H1 (cell line): ENCODE results near the gene GALNTL6. TPM values are rescaled to one million over a fixed set of nuclear protein-coding genes. Genes with fewer than 3 reads are reported as not detected.

Experiments used
- CTCF ChIA-PET: fragments of 300-600 bp; sonication (Branson Sonifier 250); formaldehyde crosslinking; loops from one replicate; lab custom pipeline; 2021; ENCODE audit not compliant: partially characterized antibody; lab: Charles Lee
- POLR2A ChIA-PET: fragments of 300-600 bp; sonication (Branson Sonifier 250); formaldehyde crosslinking; loops from one replicate; lab custom pipeline; 2021; ENCODE audit warnings: inconsistent platforms; ENCODE audit not compliant: partially characterized antibody; lab: Charles Lee
- DNase-seq, 2 experiments: peaks; one replicate each; pipeline versions ENCODE4 v3.0.0 to v3.0.0-alpha.2; 2010 to 2022; ENCODE audit warnings: low spot score in 2 of 2, low read depth in 1 of 2, mixed read lengths in 1 of 2
- FAIRE-seq: peaks from 2 replicates; lab custom pipeline; 2011; peaks lifted over from hg19 to GRCh38; lab: Jason Lieb, UNC
- H2AFZ ChIP-seq: 2 replicates; pipeline ENCODE4 v1.8.1; 2012; ENCODE audit warnings: low read length, inconsistent platforms
- H2AK5ac ChIP-seq: 2 replicates; pipeline ENCODE4 v1.6.1; 2013; ENCODE audit warnings: low read depth, low read length
- H2BK120ac ChIP-seq: replicated peaks from 2 replicates; pipeline ENCODE3; 2013; ENCODE audit warnings: low read depth, low read length, inconsistent platforms
- H2BK12ac ChIP-seq: 2 replicates; pipeline ENCODE4 v1.6.1; 2013; ENCODE audit warnings: low read depth, low read length
- H2BK15ac ChIP-seq: 2 replicates; pipeline ENCODE4 v1.6.1; 2013; ENCODE audit warnings: low read length
- H2BK20ac ChIP-seq: 2 replicates; pipeline ENCODE4 v1.6.1; 2013; ENCODE audit warnings: low read length
- H2BK5ac ChIP-seq: 2 replicates; pipeline ENCODE4 v1.6.1; 2013; ENCODE audit warnings: low read depth, low read length
- H3K14ac ChIP-seq: 2 replicates; pipeline ENCODE4 v1.6.1; 2013; ENCODE audit warnings: inconsistent platforms; ENCODE audit not compliant: insufficient read length
- H3K18ac ChIP-seq: 2 replicates; pipeline ENCODE4 v1.6.1; 2013; ENCODE audit warnings: low read length; ENCODE audit errors: extremely low read depth
- H3K23ac ChIP-seq: 2 replicates; pipeline ENCODE4 v1.6.1; 2013; ENCODE audit warnings: inconsistent platforms; ENCODE audit not compliant: insufficient read length
- H3K23me2 ChIP-seq: 2 replicates; pipeline ENCODE4 v1.6.1; 2013; ENCODE audit warnings: low read depth, low read length
- H3K27ac ChIP-seq: 2 replicates; pipeline ENCODE4 v1.6.1; 2011; ENCODE audit warnings: low read depth, low read length, inconsistent platforms
- H3K27me3 ChIP-seq, 4 experiments: replicated peaks in 1 of 4; 1 replicate in 1 of 4; 2 replicates in 3 of 4; pipeline versions ENCODE4 v1.6.1 to v1.8.1; 2011 to 2013; ENCODE audit warnings: low read length in 3 of 4, mild to moderate bottlenecking in 3 of 4, inconsistent platforms in 2 of 4, mixed read lengths in 2 of 4, moderate library complexity in 1 of 4; ENCODE audit not compliant: control insufficient read depth in 3 of 4, insufficient read depth in 3 of 4; ENCODE audit errors: extremely low read depth in 1 of 4
- H3K36me3 ChIP-seq, 4 experiments: 2 replicates each; pipeline versions ENCODE4 v1.6.1 to v1.8.1; 2011 to 2013; ENCODE audit warnings: mild to moderate bottlenecking in 4 of 4, low read length in 3 of 4, moderate library complexity in 2 of 4, control low read depth in 1 of 4, inconsistent platforms in 1 of 4; ENCODE audit not compliant: insufficient read depth in 4 of 4, control insufficient read depth in 2 of 4
- H3K4ac ChIP-seq: replicated peaks from 2 replicates; pipeline ENCODE3; 2013; ENCODE audit warnings: low read length, low read depth, mixed read lengths, inconsistent platforms; ENCODE audit not compliant: insufficient read length
- H3K4me1 ChIP-seq, 4 experiments: replicated peaks in 1 of 4; 1 replicate in 1 of 4; 2 replicates in 3 of 4; pipeline versions ENCODE4 v1.6.1 to v1.8.1; 2011 to 2013; ENCODE audit warnings: low read length in 3 of 4, inconsistent platforms in 2 of 4, mixed read lengths in 1 of 4; ENCODE audit not compliant: insufficient read depth in 4 of 4, control insufficient read depth in 3 of 4
- H3K4me2 ChIP-seq, 2 experiments: 2 replicates each; pipeline versions ENCODE4 v1.6.1 to v1.8.1; 2011 to 2013; ENCODE audit warnings: low read depth in 2 of 2, low read length in 2 of 2, control low read depth in 1 of 2, inconsistent platforms in 1 of 2, mild to moderate bottlenecking in 1 of 2; ENCODE audit not compliant: insufficient read depth in 1 of 2
- H3K4me3 ChIP-seq, 4 experiments: fragments of 200-600, 300-600 bp in 1 of 4; sonication (generic), shearing (Covaris generic), sonication (Bioruptor Twin) in 1 of 4; 2 replicates each; pipeline versions ENCODE4 v1.5.1 to v1.8.1; 2011 to 2016; ENCODE audit warnings: low read length in 4 of 4, low read depth in 3 of 4, control low read depth in 2 of 4, inconsistent platforms in 2 of 4, mild to moderate bottlenecking in 2 of 4, mixed read lengths in 1 of 4, moderate library complexity in 1 of 4; ENCODE audit not compliant: insufficient read depth in 2 of 4; ENCODE audit errors: extremely low read depth in 1 of 4
- H3K56ac ChIP-seq: replicated peaks from 2 replicates; pipeline ENCODE3; 2013; ENCODE audit warnings: low read depth, mild to moderate bottlenecking, mixed read lengths, low read length, inconsistent platforms; ENCODE audit not compliant: insufficient read length
- H3K79me1 ChIP-seq: 2 replicates; pipeline ENCODE4 v1.6.1; 2013; ENCODE audit warnings: low read depth, low read length, control low read depth
- H3K79me2 ChIP-seq, 2 experiments: 2 replicates each; pipeline versions ENCODE4 v1.6.1 to v1.8.1; 2012 to 2013; ENCODE audit warnings: low read length in 2 of 2, mild to moderate bottlenecking in 2 of 2, inconsistent platforms in 1 of 2; ENCODE audit not compliant: insufficient read depth in 2 of 2, control insufficient read depth in 1 of 2
- H3K9ac ChIP-seq, 4 experiments: replicated peaks in 1 of 4; 1 replicate in 1 of 4; 2 replicates in 3 of 4; pipeline versions ENCODE4 v1.6.1 to v1.8.1; 2011 to 2013; ENCODE audit warnings: low read depth in 3 of 4, low read length in 3 of 4, control low read depth in 2 of 4, mild to moderate bottlenecking in 2 of 4, moderate library complexity in 2 of 4, inconsistent platforms in 1 of 4; ENCODE audit errors: extremely low read depth in 1 of 4
- H3K9me3 ChIP-seq, 2 experiments: 2 replicates each; pipeline versions ENCODE4 v1.6.1 to v1.8.1; 2012 to 2013; ENCODE audit warnings: mild to moderate bottlenecking in 2 of 2, moderate library complexity in 2 of 2, control low read depth in 1 of 2, inconsistent platforms in 1 of 2, low read depth in 1 of 2, low read length in 1 of 2, mixed read lengths in 1 of 2; ENCODE audit not compliant: insufficient read depth in 2 of 2
- H4K20me1 ChIP-seq, 2 experiments: replicated peaks in 1 of 2; 2 replicates each; pipeline versions ENCODE3 to v1.8.1; 2011 to 2013; ENCODE audit warnings: inconsistent platforms in 2 of 2, low read length in 2 of 2, mild to moderate bottlenecking in 1 of 2; ENCODE audit not compliant: insufficient read depth in 2 of 2, control insufficient read depth in 1 of 2
- H4K5ac ChIP-seq: 2 replicates; pipeline ENCODE4 v1.6.1; 2013; ENCODE audit warnings: low read length, low read depth, mixed read lengths, inconsistent platforms; ENCODE audit not compliant: insufficient read length
- H4K8ac ChIP-seq: 2 replicates; pipeline ENCODE4 v1.8.0; 2013; ENCODE audit warnings: mild to moderate bottlenecking, moderate library complexity, low read length, inconsistent platforms; ENCODE audit not compliant: insufficient read depth; ENCODE audit errors: extremely low read depth
- H4K91ac ChIP-seq: replicated peaks from 2 replicates; pipeline ENCODE3; 2013; ENCODE audit warnings: low read length, mixed read lengths, inconsistent platforms; ENCODE audit not compliant: insufficient read length
- ASH2L ChIP-seq: fragments of 200-600, 300-600 bp; sonication (generic); IDR thresholded peaks from one replicate; pipeline ENCODE4 v1.7.1; 2017; ENCODE audit warnings: low read length
- ATF3 ChIP-seq: IDR thresholded peaks from 2 replicates; pipeline ENCODE4 v1.6.1; 2011; ENCODE audit warnings: low read depth, mild to moderate bottlenecking, low read length; ENCODE audit not compliant: insufficient read depth
- CBX5 ChIP-seq: fragments of 300-800, 300-1000 bp; sonication (generic); IDR thresholded peaks from 2 replicates; pipeline ENCODE4 v1.7.1; 2016; ENCODE audit warnings: antibody characterized with exemption, low read length, low read depth
- CHD1 ChIP-seq: IDR thresholded peaks from 2 replicates; pipeline ENCODE4 v1.6.1; 2012; ENCODE audit warnings: low read depth, low read length, improper control_type of control experiment
- CTCF ChIP-seq, 3 experiments: IDR thresholded peaks; 1 replicate in 2 of 3; 2 replicates in 1 of 3; pipeline versions ENCODE4 v1.5.1 to v1.6.1; 2011; ENCODE audit warnings: low read length in 3 of 3, mild to moderate bottlenecking in 3 of 3, inconsistent platforms in 2 of 3, low read depth in 1 of 3, moderate library complexity in 1 of 3; ENCODE audit not compliant: insufficient read depth in 1 of 3; ENCODE audit errors: control extremely low read depth in 1 of 3
- SAP30 ChIP-seq: fragments of 300-600 bp; sonication (generic); IDR thresholded peaks from 2 replicates; pipeline ENCODE4 v1.7.1; 2012; ENCODE audit warnings: low read length, moderate library complexity, mild to moderate bottlenecking, inconsistent platforms; ENCODE audit not compliant: insufficient read depth, insufficient replicate concordance
- polyA plus RNA-seq, 7 experiments: library from polyadenylated mRNA; depleted of rRNA in 3 of 7; stranded (reverse) in 5 of 7; unstranded in 2 of 7; fragments of >200 nt in 5 of 7; fragments of 200-250 nt in 2 of 7; gene quantifications; 1 replicate in 5 of 7; 2 replicates in 1 of 7; 4 replicates in 1 of 7; pipeline versions ENCODE4 v1.2.1 to v1.2.3, GENCODE V29; 2011 to 2013; ENCODE audit warnings: missing spikeins in 2 of 7, mixed read lengths in 2 of 7
- total RNA-seq: library from RNA; stranded (reverse); fragmentation: NEBNext Ultra II Directional; extraction: Animal tissue kit (Norgen Biotek cat#: 25700); gene quantifications from 2 replicates; pipeline ENCODE4 v1.2.1, GENCODE V29; 2021

The GALNTL6 gene
- total and polyA plus RNA-seq, 2 of the 8 experiments (the other 6 are each of a cell fraction or from before 2014, with no cell fraction given): 0.03 to 0.32 TPM

- Histone ChIP-seq H2BK12ac (no peak overlapping the region), H3K9ac (no peak overlapping the region), H3K27me3 (no peaks in the 10 kb centered on the region), H2BK20ac (no peak overlapping the region), H2AK5ac (no peak overlapping the region), H4K20me1 (no peaks in the 10 kb centered on the region), H3K4me3 (no peak overlapping the region), H2BK15ac (no peak overlapping the region), H2BK120ac (no peak overlapping the region), H3K79me2 (no peaks in the 10 kb centered on the region), H3K79me1 (no peaks in the 10 kb centered on the region), H3K4ac (no peak overlapping the region), H3K23me2 (no peaks in the 10 kb centered on the region), H4K5ac (no peak overlapping the region), H4K8ac (no peak overlapping the region), H3K4me2 (no peak overlapping the region), H3K18ac (no peak overlapping the region), H3K14ac (no peak overlapping the region), H3K23ac (no peak overlapping the region), H2AFZ (no peak overlapping the region), H2BK5ac (no peak overlapping the region), H3K27ac (no peak overlapping the region), H3K9me3 (peaks cover 4 to 5% of the 10 kb centered on the region in 2 experiments; a peak in 3 of 4 replicates), H3K4me1 (no peaks in the 10 kb centered on the region), H3K56ac (no peak overlapping the region), H4K91ac (no peak overlapping the region), H3K36me3 (no peaks in the 10 kb centered on the region)
- no peak for DNase-seq
- 0 out of 2 replicates have a peak, but pooled peaks have one; percentile 68 for TF ChIP-seq CBX5
- no peak for TF ChIP-seq CHD1
- no peak for TF ChIP-seq ATF3
- TF ChIP-seq CTCF (IDR thresholded peaks at IDR 0.05; ENCODE audit: control extremely low read depth in 1 of 3, insufficient read depth in 1 of 3, low read depth in 1 of 3, low read length in 3 of 3): no peak
- TF ChIP-seq SAP30: no peak
- no peak for TF ChIP-seq ASH2L
- ChIA-PET POLR2A (no interaction called here), CTCF (no interaction called here)
- no peak for FAIRE-seq
These were observed 878.3 kb downstream of the GALNTL6 start for GRCh38 chr4:172691552-172691951.
